Measurements from ENCODE around the gene C7orf33.

GRCh38 chr7:148590471-148590870 is at the start of gene C7orf33:
- TF ChIP-seq CTCF (conservative IDR thresholded peaks at IDR 0.05; ENCODE audit: low read depth in 2 of 2) = no peak
- TF ChIP-seq EZH2phosphoT487 (IDR thresholded peaks at IDR 0.05; ENCODE audit: unreplicated experiment) = no peak
- no peak for TF ChIP-seq EZH2 (IDR thresholded peaks at IDR 0.05; ENCODE audit: low read depth, unreplicated experiment)
- no peak for TF ChIP-seq REST (IDR thresholded peaks at IDR 0.05; ENCODE audit: unreplicated experiment)
- no peak for TF ChIP-seq ZNF462 (CRISPR knock-in tag; IDR thresholded peaks at IDR 0.05)
- no peak for TF ChIP-seq POLR2AphosphoS5 (IDR thresholded peaks at IDR 0.05; ENCODE audit: low read depth)
- no peak for TF ChIP-seq JUNB (IDR thresholded peaks at IDR 0.05; ENCODE audit: unreplicated experiment)
